Bronchial epithelial cell (primary cell): ENCODE measurements around the gene CPT1C. TPM values are rescaled to one million over a fixed set of nuclear protein-coding genes. Genes with fewer than 3 reads are reported as not detected.

ENCODE experiments used
- DNase-seq: peaks from one replicate; pipeline ENCODE4 v3.0.0-alpha.2; 2010; ENCODE audit warnings: low read depth
- FAIRE-seq: peaks from 2 replicates; lab custom pipeline; 2011; peaks lifted over from hg19 to GRCh38; lab: Jason Lieb, UNC
- H3K27me3 ChIP-seq: 2 replicates; pipeline ENCODE4 v1.5.1; 2011; ENCODE audit warnings: low read length; ENCODE audit not compliant: control insufficient read depth, insufficient read depth
- H3K36me3 ChIP-seq: 2 replicates; pipeline ENCODE4 v1.5.1; 2011; ENCODE audit warnings: low read length; ENCODE audit not compliant: control insufficient read depth, insufficient read depth
- H3K4me3 ChIP-seq: 2 replicates; pipeline ENCODE4 v1.5.1; 2011; ENCODE audit warnings: mild to moderate bottlenecking, low read depth, low read length, control low read depth
- CTCF ChIP-seq: IDR thresholded peaks from 2 replicates; pipeline ENCODE4 v1.5.1; 2011; ENCODE audit warnings: mild to moderate bottlenecking, moderate library complexity, low read length, control low read depth, inconsistent platforms; ENCODE audit not compliant: insufficient read depth, severe bottlenecking
- total RNA-seq: library from RNA; depleted of rRNA; stranded (reverse); fragments of >200 nt; gene quantifications from 2 replicates; pipeline ENCODE4 v1.2.1, GENCODE V29; 2014

CPT1C gene
- total RNA-seq, 1 donor from 2014 or later, result 2.4 TPM

DNA sequence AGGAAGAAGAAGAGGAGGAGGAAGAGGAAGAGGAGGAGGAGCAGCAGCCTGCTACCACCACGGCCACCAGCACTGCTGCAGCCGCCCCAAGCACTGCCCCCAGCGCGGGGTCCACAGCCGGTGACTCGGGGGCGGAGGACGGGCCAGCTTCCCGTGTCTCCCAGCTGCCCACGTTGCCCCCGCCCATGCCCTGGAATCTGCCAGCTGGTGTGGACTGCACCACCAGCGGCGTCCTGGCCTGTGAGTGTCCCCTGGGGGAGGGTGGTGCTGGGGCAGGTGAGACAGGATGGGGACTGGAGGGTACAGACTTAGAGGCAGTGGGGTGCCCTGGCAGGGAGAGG is 37.5 kb upstream of the CPT1C start:
- H3K36me3 ChIP-seq, result peaks cover 41% of the 10 kb centered on the region
- DNase-seq (no peak), FAIRE-seq (no peak)
- H3K27me3 ChIP-seq, result no peaks in the 10 kb centered on the region
- TF ChIP-seq CTCF, result no peak
- no peak overlapping the region for H3K4me3 ChIP-seq

DNA sequence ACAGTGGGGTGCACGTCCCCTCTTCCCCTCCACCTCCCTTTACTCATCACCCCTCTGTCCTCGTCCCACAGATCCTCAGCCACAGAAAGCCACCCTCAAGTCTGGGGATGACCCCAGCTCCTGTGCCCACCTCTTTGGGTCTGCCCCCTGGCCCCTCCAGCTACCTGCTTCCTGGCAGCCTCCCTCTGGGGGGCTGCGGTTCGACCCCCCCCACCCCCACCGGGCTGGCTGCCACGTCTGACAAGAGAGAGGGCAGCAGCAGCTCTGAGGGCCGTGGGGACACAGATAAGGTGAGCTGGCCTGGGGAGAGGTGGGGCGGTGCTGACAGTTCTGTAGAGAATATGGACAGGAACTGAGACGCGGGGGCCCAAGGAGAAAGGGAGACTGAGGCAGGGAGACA is 36.3 kb upstream of the CPT1C start:
- TF ChIP-seq CTCF, result no peak
- Histone ChIP-seq H3K4me3 (no peak overlapping the region), H3K27me3 (no peaks in the 10 kb centered on the region), H3K36me3 (peaks cover 48% of the 10 kb centered on the region)
- FAIRE-seq (no peak), DNase-seq (no peak)

DNA sequence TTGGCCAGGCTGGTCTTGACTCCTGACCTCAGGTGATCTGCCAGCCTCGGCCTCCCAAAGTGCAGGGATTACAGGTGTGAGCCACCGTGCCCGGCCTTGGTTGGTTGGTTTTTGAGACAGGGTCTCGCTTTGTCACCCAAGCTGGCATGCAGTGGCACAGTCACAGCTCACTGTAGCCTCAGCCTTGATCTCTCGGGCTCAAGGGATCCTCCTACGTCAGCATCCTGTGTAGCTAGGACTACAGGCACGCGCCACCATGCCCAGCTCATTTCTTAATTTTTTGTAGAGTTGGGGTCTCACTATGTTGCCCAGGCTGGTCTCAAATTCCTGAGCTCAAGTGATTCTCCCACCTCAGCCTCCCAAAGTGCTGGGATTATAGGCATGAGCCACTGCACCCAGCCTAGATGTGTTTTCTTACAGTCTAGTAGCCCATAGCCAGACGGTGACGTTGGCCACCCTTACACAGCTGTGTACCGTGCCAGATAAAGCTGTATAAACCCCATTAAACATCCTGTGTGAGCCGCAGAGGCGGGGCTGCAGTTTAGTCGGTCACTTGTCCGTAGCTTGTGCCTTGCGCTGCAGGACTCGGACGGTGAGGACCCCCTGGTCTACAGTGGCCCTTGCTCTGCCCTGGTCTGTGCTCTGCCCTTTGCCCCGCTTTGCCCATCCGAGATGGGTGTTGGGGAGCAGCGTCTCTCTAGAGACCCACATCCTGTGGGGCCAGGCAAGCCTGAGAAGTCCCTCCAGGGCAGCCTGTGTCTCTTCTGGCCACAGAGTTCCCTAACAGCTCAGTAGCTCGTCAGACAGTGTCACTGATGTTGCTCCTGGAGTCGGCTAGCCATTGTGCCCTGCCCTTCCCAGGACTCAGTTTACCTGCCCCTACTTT is 35.1 kb upstream of the CPT1C start:
- no peak overlapping the region for H3K4me3 ChIP-seq
- no peaks in the 10 kb centered on the region for H3K27me3 ChIP-seq
- DNase-seq (no peak), FAIRE-seq (no peak)
- peaks cover 49% of the 10 kb centered on the region for H3K36me3 ChIP-seq
- no peak for TF ChIP-seq CTCF

DNA sequence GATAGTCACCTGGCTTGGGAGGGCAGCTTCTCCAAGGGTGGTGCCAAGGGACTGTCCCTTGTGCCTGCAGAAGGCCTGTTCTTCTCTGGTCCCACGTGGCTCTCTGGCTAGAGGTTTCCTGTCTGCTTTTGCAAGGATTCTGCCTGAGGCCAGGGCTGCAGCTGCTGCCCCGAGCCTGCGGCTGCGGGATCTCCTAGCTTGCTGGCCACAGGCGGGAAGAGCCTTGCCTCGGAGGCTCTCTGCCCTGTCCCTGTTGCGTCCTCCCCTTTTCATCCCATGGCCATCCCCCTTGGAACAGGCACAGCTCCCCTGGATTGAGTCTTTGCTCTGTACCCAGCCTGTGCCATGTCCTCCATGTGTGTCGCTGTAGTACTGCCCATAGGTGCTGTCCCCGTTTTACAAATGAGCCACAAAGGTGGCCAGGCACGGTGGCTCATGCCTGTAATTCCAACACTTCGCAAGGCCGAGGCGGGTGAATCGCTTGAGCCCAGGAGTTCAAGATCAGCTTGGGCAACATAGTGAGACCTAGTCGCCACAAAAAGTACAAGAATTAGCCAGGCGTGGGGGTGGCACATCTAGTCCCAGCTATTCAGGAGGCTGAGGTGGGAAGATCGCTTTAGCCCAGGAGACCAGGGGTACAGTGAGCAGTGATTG is 34.3 kb upstream of the CPT1C start:
- Histone ChIP-seq H3K36me3 (peaks cover 49% of the 10 kb centered on the region), H3K27me3 (no peaks in the 10 kb centered on the region), H3K4me3 (no peak overlapping the region)
- no peak for DNase-seq
- no peak for TF ChIP-seq CTCF
- no peak for FAIRE-seq

- DNase-seq, result no peak
- Histone ChIP-seq H3K4me3 (no peak overlapping the region), H3K36me3 (peaks cover 54% of the 10 kb centered on the region), H3K27me3 (no peaks in the 10 kb centered on the region)
- TF ChIP-seq CTCF, result no peak
- no peak for FAIRE-seq
These were observed 33.3 kb upstream of the CPT1C start for GRCh38 chr19:49657493-49658138.
